Esophagus squamous epithelium (tissue), 5 donors: ENCODE results near the gene ZNHIT3. TPM values are rescaled to one million over a fixed set of nuclear protein-coding genes. Genes with fewer than 3 reads are reported as not detected.

Experiments
- DNase-seq: peaks from one replicate; lab custom pipeline; 2025; lab: John Stamatoyannopoulos, UW
- H3K27ac ChIP-seq, 4 donors: fragments of 200-600 bp; sonication (generic); one replicate each; pipeline ENCODE4 v1.5.1; 2016 to 2019; ENCODE audit warnings: mild to moderate bottlenecking in 1 of 4
- H3K27me3 ChIP-seq, 4 donors: fragments of 200-600 bp; sonication (generic); 1 replicate in 3 of 4; 2 replicates in 1 of 4; pipeline versions ENCODE4 v1.5.1 to v1.6.0; 2017 to 2021; ENCODE audit warnings: antibody characterized with exemption in 1 of 4
- H3K36me3 ChIP-seq, 3 donors: fragments of 200-600 bp; sonication (generic); one replicate each; pipeline ENCODE4 v1.5.1; 2016 to 2019
- H3K4me1 ChIP-seq, 3 donors: fragments of 200-600 bp; sonication (generic); one replicate each; pipeline ENCODE4 v1.5.1; 2017 to 2019
- H3K4me3 ChIP-seq, 4 donors: fragments of 200-600 bp; sonication (generic); 1 replicate in 3 of 4; 2 replicates in 1 of 4; pipeline ENCODE4 v1.5.1; 2016 to 2019; ENCODE audit warnings: mild to moderate bottlenecking in 2 of 4, moderate library complexity in 1 of 4
- H3K9me3 ChIP-seq, 3 donors: fragments of 200-600 bp; sonication (generic); one replicate each; pipeline ENCODE4 v1.5.1; 2016 to 2019
- CTCF ChIP-seq, 6 experiments: fragments of 450-650 bp in 4 of 6; fragments of 200-600 bp in 2 of 6; sonication (generic) in 2 of 6; IDR thresholded peaks; one replicate each; pipeline ENCODE4 v1.5.1; 2016 to 2019; ENCODE audit warnings: antibody characterized with exemption in 6 of 6, mild to moderate bottlenecking in 4 of 6, moderate library complexity in 4 of 6
- POLR2A ChIP-seq, 4 donors: fragments of 450-650 bp; IDR thresholded peaks; one replicate each; pipeline ENCODE4 v1.6.1; 2017; ENCODE audit warnings: antibody characterized with exemption in 4 of 4, mild to moderate bottlenecking in 4 of 4, moderate library complexity in 3 of 4
- WGBS, 2 donors: methylation state at CpG; one replicate each; pipeline ENCODE4 v1.1.5; 2018; 5-methylcytosine and 5-hydroxymethylcytosine counted together
- intact Hi-C: fragments of 100-400 bp; cut with DNase I; formaldehyde crosslinking; loops from one replicate; pipeline ENCODE4 v1.15.0; 2022
- total RNA-seq, 4 donors: library from RNA; depleted of rRNA; stranded (reverse); fragments of >200 nt; gene quantifications; one replicate each; pipeline ENCODE4 v1.1.0, GENCODE V29; 2016
- donor health status: DM: yes; HTN: yes; CAD: no.

Gene ZNHIT3
- total RNA-seq, 4 donors from 2014 or later, result 13.8 to 38.6 (median 29.2) TPM

- Histone ChIP-seq H3K36me3 (peaks cover 5 to 96% (median 13%) of the 10 kb centered on the region in 3 donors), H3K9me3 (no peaks in the 10 kb centered on the region), H3K4me3 (no peak overlapping the region), H3K27ac (no peak overlapping the region), H3K27me3 (no peaks in the 10 kb centered on the region), H3K4me1 (no peaks in the 10 kb centered on the region)
- no peak for TF ChIP-seq CTCF (IDR thresholded peaks at IDR 0.05)
- no peak for TF ChIP-seq POLR2A (IDR thresholded peaks at IDR 0.05)
- intact Hi-C loops, result no loop called here
- DNase-seq, result no peak
- 94 to 100% methylated on average over 4 of the region's 6 CpGs for WGBS, 2 donors
Observed at GRCh38 chr17:36511216-36511615, 24.7 kb downstream of the ZNHIT3 start.

- Histone ChIP-seq H3K36me3 (peaks cover 0 to 96% (median 10%) of the 10 kb centered on the region in 3 donors), H3K4me1 (no peaks in the 10 kb centered on the region), H3K9me3 (no peaks in the 10 kb centered on the region), H3K27me3 (no peaks in the 10 kb centered on the region), H3K27ac (no peak overlapping the region), H3K4me3 (no peak overlapping the region)
- WGBS, 2 donors, result 82 to 93% methylated on average over 2 to 4 of the region's 5 CpGs
- TF ChIP-seq POLR2A (IDR thresholded peaks at IDR 0.05), result no peak
- no peak for TF ChIP-seq CTCF (IDR thresholded peaks at IDR 0.05)
- DNase-seq, result no peak
- intact Hi-C loops, result no loop called here
Observed at GRCh38 chr17:36512641-36513040, 26.2 kb downstream of the ZNHIT3 start.

- Histone ChIP-seq H3K9me3 (no peaks in the 10 kb centered on the region), H3K4me1 (no peaks in the 10 kb centered on the region), H3K36me3 (peaks cover 0 to 93% (median 10%) of the 10 kb centered on the region in 3 donors), H3K27ac (no peak overlapping the region), H3K4me3 (no peak overlapping the region), H3K27me3 (no peaks in the 10 kb centered on the region)
- intact Hi-C loops, result no loop called here
- no peak for TF ChIP-seq CTCF (IDR thresholded peaks at IDR 0.05)
- no peak for TF ChIP-seq POLR2A (IDR thresholded peaks at IDR 0.05)
- no peak for DNase-seq
- 93 to 100% methylated on average over 2 to 3 of the region's 3 CpGs for WGBS, 2 donors
Observed at GRCh38 chr17:36514856-36515255, 28.4 kb downstream of the ZNHIT3 start.

GRCh38 chr17:36515837-36516236, 29.4 kb downstream of the ZNHIT3 start:
- DNase-seq, result no peak
- Histone ChIP-seq H3K27ac (no peak overlapping the region), H3K36me3 (peaks cover 0 to 93% (median 10%) of the 10 kb centered on the region in 3 donors), H3K4me1 (no peaks in the 10 kb centered on the region), H3K9me3 (no peaks in the 10 kb centered on the region), H3K4me3 (no peak overlapping the region), H3K27me3 (no peaks in the 10 kb centered on the region)
- TF ChIP-seq CTCF (IDR thresholded peaks at IDR 0.05), result no peak
- no peak for TF ChIP-seq POLR2A (IDR thresholded peaks at IDR 0.05)
- intact Hi-C loops, result no loop called here
- 84 to 85% methylated on average over 1 to 4 of the region's 4 CpGs for WGBS, 2 donors

- Histone ChIP-seq H3K27me3 (no peaks in the 10 kb centered on the region), H3K27ac (no peak overlapping the region), H3K4me3 (no peak overlapping the region), H3K36me3 (peaks cover 11 to 96% (median 15%) of the 10 kb centered on the region in 3 donors), H3K9me3 (no peaks in the 10 kb centered on the region), H3K4me1 (no peaks in the 10 kb centered on the region)
- intact Hi-C loops, result no loop called here
- WGBS, 2 donors, result 73 to 94% methylated on average over 2 of the region's 2 CpGs
- no peak for DNase-seq
- no peak for TF ChIP-seq POLR2A (IDR thresholded peaks at IDR 0.05)
- TF ChIP-seq CTCF (IDR thresholded peaks at IDR 0.05), result no peak
Observed at GRCh38 chr17:36523113-36523512, 36.6 kb downstream of the ZNHIT3 start.
